Right forelimb (tissue), 1 donor: ENCODE results near the gene C2.
A peak's percentile ranks its signal among the peaks of the same experiment; 100 is the strongest.
"Not testable (repeated sequence)": the region's sequence is repeated elsewhere in the genome, so short reads cannot be mapped to it uniquely, and the experiment has no call there.

Source experiments
- DNase-seq: peaks from one replicate; pipeline ENCODE4 v3.0.0-alpha.2; 2018

Gene C2

GRCh38 chr6:31899882-31900722 is 27.4 kb upstream of the C2 start:
- DNase-seq = no peak

GRCh38 chr6:31900917-31901414 is 26.6 kb upstream of the C2 start:
- no peak for DNase-seq

GRCh38 chr6:31901415-31901952 is 26.0 kb upstream of the C2 start:
- no peak for DNase-seq

- DNase-seq = peak; percentile 97
These were observed 25.4 kb upstream of the C2 start, which contains the start of gene ZBTB12 for GRCh38 chr6:31901953-31902643. ZBTB12 (minus strand) TSS chr6:31902086; CDS start chr6:31901305, 781 bp downstream.

- no peak for DNase-seq
These were observed 23.6 kb upstream of the C2 start for GRCh38 chr6:31903957-31904356.

GRCh38 chr6:31905041-31905440 is 22.5 kb upstream of the C2 start:
- DNase-seq = no peak

GRCh38 chr6:31906122-31906521 is 21.4 kb upstream of the C2 start:
- DNase-seq = no peak

- DNase-seq = not testable (repeated sequence)
These were observed 20.8 kb upstream of the C2 start for GRCh38 chr6:31906727-31907126.

GRCh38 chr6:31907158-31907813 is 20.2 kb upstream of the C2 start:
- DNase-seq = no peak

GRCh38 chr6:31908255-31908654 is 19.3 kb upstream of the C2 start:
- not testable (repeated sequence) for DNase-seq

GRCh38 chr6:31908791-31909190 is 18.7 kb upstream of the C2 start:
- DNase-seq = no peak

- DNase-seq = not testable (repeated sequence)
These were observed 18.2 kb upstream of the C2 start for GRCh38 chr6:31909298-31909697.

- no peak for DNase-seq
These were observed 15.5 kb upstream of the C2 start for GRCh38 chr6:31911826-31912585.

GRCh38 chr6:31915351-31915750 is 12.2 kb upstream of the C2 start:
- DNase-seq = no peak

GRCh38 chr6:31915756-31916155 is 11.8 kb upstream of the C2 start:
- DNase-seq = no peak

- no peak for DNase-seq
These were observed 9.3 kb upstream of the C2 start for GRCh38 chr6:31918069-31918720.

GRCh38 chr6:31919624-31920303 is 7.8 kb upstream of the C2 start:
- no peak for DNase-seq

GRCh38 chr6:31920811-31921210 is 6.7 kb upstream of the C2 start:
- no peak for DNase-seq

- no peak for DNase-seq
These were observed 4.6 kb upstream of the C2 start for GRCh38 chr6:31922942-31923341.

GRCh38 chr6:31927863-31928671 is 550 bp downstream of the C2 start:
- DNase-seq = no peak

- DNase-seq = no peak
These were observed 1.1 kb downstream of the C2 start for GRCh38 chr6:31928672-31928939.
